Neural progenitor cell (in vitro differentiated cells): ENCODE data around the gene ARHGEF4. TPM values are rescaled to one million over a fixed set of nuclear protein-coding genes. Genes with fewer than 3 reads are reported as not detected.

Source experiments
- DNase-seq: peaks from one replicate; pipeline ENCODE4 v3.0.0-alpha.2; 2016; ENCODE audit warnings: low spot score
- H2AFZ ChIP-seq: fragments of 200-600 bp; sonication (generic); replicated peaks from 2 replicates; pipeline ENCODE4 v1.6.1; 2016; ENCODE audit warnings: antibody characterized with exemption
- H3F3A ChIP-seq: fragments of 200-600 bp; sonication (generic); 2 replicates; pipeline ENCODE4 v1.6.1; 2016; ENCODE audit warnings: antibody characterized with exemption, low read depth
- H3K27ac ChIP-seq: fragments of 200-600 bp; sonication (generic); 2 replicates; pipeline ENCODE4 v1.5.1; 2016; ENCODE audit warnings: mild to moderate bottlenecking
- H3K27me3 ChIP-seq: fragments of 200-600 bp; sonication (generic); 2 replicates; pipeline ENCODE4 v1.6.1; 2016; ENCODE audit warnings: mild to moderate bottlenecking, moderate library complexity
- H3K36me3 ChIP-seq: fragments of 200-600 bp; sonication (generic); 2 replicates; pipeline ENCODE4 v1.5.1; 2016
- H3K4me1 ChIP-seq: fragments of 200-600 bp; sonication (generic); 2 replicates; pipeline ENCODE4 v1.6.1; 2016; ENCODE audit warnings: mixed run types
- H3K4me2 ChIP-seq: fragments of 200-600 bp; sonication (generic); 2 replicates; pipeline ENCODE4 v1.6.1; 2016
- H3K4me3 ChIP-seq: fragments of 200-600 bp; sonication (generic); 2 replicates; pipeline ENCODE4 v1.5.1; 2016
- H3K79me2 ChIP-seq: fragments of 200-600 bp; sonication (generic); 2 replicates; pipeline ENCODE4 v1.6.1; 2016; ENCODE audit warnings: low read depth
- H3K9ac ChIP-seq: fragments of 200-600 bp; sonication (generic); 2 replicates; pipeline ENCODE4 v1.6.1; 2016
- H3K9me3 ChIP-seq: fragments of 200-600 bp; sonication (generic); 2 replicates; pipeline ENCODE4 v1.5.1; 2016; ENCODE audit warnings: low read depth
- H4K20me1 ChIP-seq: fragments of 200-600 bp; sonication (generic); 2 replicates; pipeline ENCODE4 v1.6.1; 2016; ENCODE audit warnings: low read depth
- H3K27ac Mint-ChIP-seq: 3 replicates; pipeline ENCODE4 v1.8.0; 2021; ENCODE audit warnings: mixed read lengths
- H3K27me3 Mint-ChIP-seq: 2 replicates; pipeline ENCODE4 v1.8.0; 2022; ENCODE audit warnings: low read depth, mild to moderate bottlenecking, inconsistent platforms, moderate library complexity, mixed read lengths; ENCODE audit not compliant: insufficient read depth
- H3K36me3 Mint-ChIP-seq: 3 replicates; pipeline ENCODE4 v1.8.0; 2021; ENCODE audit warnings: mixed read lengths
- H3K4me1 Mint-ChIP-seq: 3 replicates; pipeline ENCODE4 v1.8.0; 2021; ENCODE audit warnings: mixed read lengths
- H3K4me3 Mint-ChIP-seq: 3 replicates; pipeline ENCODE4 v1.8.0; 2021; ENCODE audit warnings: mild to moderate bottlenecking, moderate library complexity, mixed read lengths
- H3K9me3 Mint-ChIP-seq: 3 replicates; pipeline ENCODE4 v1.8.0; 2020; ENCODE audit warnings: mixed read lengths
- CTCF ChIP-seq: fragments of 200-600 bp; sonication (generic); IDR thresholded peaks from 2 replicates; pipeline ENCODE4 v1.5.1; 2017; ENCODE audit warnings: antibody characterized with exemption, mild to moderate bottlenecking
- EZH2 ChIP-seq: fragments of 200-600 bp; sonication (generic); IDR thresholded peaks from 2 replicates; pipeline ENCODE4 v1.6.1; 2017; ENCODE audit warnings: antibody characterized with exemption, mild to moderate bottlenecking, moderate library complexity
- EZH2phosphoT487 ChIP-seq: fragments of 200-600 bp; sonication (generic); IDR thresholded peaks from 2 replicates; pipeline ENCODE4 v1.6.1; 2017; ENCODE audit warnings: antibody characterized with exemption
- total RNA-seq: library from RNA; depleted of rRNA; stranded (reverse); fragments of >200 nt; gene quantifications from 2 replicates; pipeline ENCODE4 v1.2.3, GENCODE V29; 2015; ENCODE audit warnings: low replicate concordance

The ARHGEF4 gene
- total RNA-seq, 1 donor from 2014 or later: 22.8 TPM

DNA sequence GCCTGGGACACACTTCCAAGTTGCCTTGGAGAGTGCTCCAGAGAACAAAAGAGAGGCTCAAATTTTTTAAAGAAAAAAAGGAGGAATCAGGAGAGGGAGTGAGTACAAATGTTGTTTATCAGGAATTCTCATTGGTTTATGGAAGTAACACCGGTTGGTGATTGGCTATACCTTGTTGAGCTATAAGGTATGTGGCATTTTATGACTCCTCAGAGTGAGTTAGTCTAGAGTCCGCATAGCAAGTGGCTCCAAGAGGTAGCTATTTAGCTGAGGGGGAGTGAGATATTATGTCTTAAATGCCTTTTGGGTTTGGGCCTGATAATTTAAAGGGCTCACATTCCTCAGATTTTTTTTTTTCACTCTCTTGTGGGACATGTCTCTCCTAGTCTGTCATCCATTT, 85.7 kb downstream of the ARHGEF4 start:
- no peak overlapping the region for H3K4me3 ChIP-seq
- H4K20me1 ChIP-seq: no peaks in the 10 kb centered on the region
- peaks cover 5% of the 10 kb centered on the region for H3K9me3 ChIP-seq
- H3K4me1 ChIP-seq: peaks cover 7% of the 10 kb centered on the region
- H3K27ac Mint-ChIP-seq: no peak overlapping the region
- no peaks in the 10 kb centered on the region for H3K36me3 Mint-ChIP-seq
- H3F3A ChIP-seq: peaks cover 2% of the 10 kb centered on the region
- no peak overlapping the region for H2AFZ ChIP-seq
- TF ChIP-seq EZH2 (no peak), CTCF (no peak), EZH2phosphoT487 (no peak)
- H3K9me3 Mint-ChIP-seq: peaks cover 7% of the 10 kb centered on the region
- no peaks in the 10 kb centered on the region for H3K79me2 ChIP-seq
- H3K27me3 Mint-ChIP-seq: peaks cover 2% of the 10 kb centered on the region
- H3K4me1 Mint-ChIP-seq: no peaks in the 10 kb centered on the region
- no peaks in the 10 kb centered on the region for H3K36me3 ChIP-seq
- DNase-seq: no peak
- no peak overlapping the region for H3K27ac ChIP-seq
- no peak overlapping the region for H3K4me3 Mint-ChIP-seq
- H3K9ac ChIP-seq: no peak overlapping the region
- no peaks in the 10 kb centered on the region for H3K27me3 ChIP-seq
- H3K4me2 ChIP-seq: no peak overlapping the region

- no peak for TF ChIP-seq EZH2
- TF ChIP-seq EZH2phosphoT487: no peak
- no peak for TF ChIP-seq CTCF
- H3K36me3 Mint-ChIP-seq: no peaks in the 10 kb centered on the region
- peaks cover 10% of the 10 kb centered on the region for H3K9me3 Mint-ChIP-seq
- no peak overlapping the region for H3K4me3 ChIP-seq
- H3K27ac Mint-ChIP-seq: no peak overlapping the region
- peaks cover 5% of the 10 kb centered on the region for H3K9me3 ChIP-seq
- peaks cover under 1% of the 10 kb centered on the region for H3K4me1 ChIP-seq
- no peaks in the 10 kb centered on the region for H4K20me1 ChIP-seq
- H3K4me1 Mint-ChIP-seq: no peaks in the 10 kb centered on the region
- no peaks in the 10 kb centered on the region for H3K79me2 ChIP-seq
- H3K27me3 ChIP-seq: no peaks in the 10 kb centered on the region
- H3K27ac ChIP-seq: no peak overlapping the region
- no peak overlapping the region for H3K9ac ChIP-seq
- no peak overlapping the region for H3K4me2 ChIP-seq
- no peak overlapping the region for H3K4me3 Mint-ChIP-seq
- no peak for DNase-seq
- no peaks in the 10 kb centered on the region for H3F3A ChIP-seq
- H3K36me3 ChIP-seq: no peaks in the 10 kb centered on the region
- H3K27me3 Mint-ChIP-seq: peaks cover 2% of the 10 kb centered on the region
- no peak overlapping the region for H2AFZ ChIP-seq
Measured at GRCh38 chr2:130928385-130928784, 91.7 kb downstream of the ARHGEF4 start.

- Histone ChIP-seq H3K4me2 (no peak overlapping the region), H4K20me1 (no peaks in the 10 kb centered on the region), H3F3A (no peaks in the 10 kb centered on the region), H3K36me3 (no peaks in the 10 kb centered on the region), H3K27me3 (no peaks in the 10 kb centered on the region), H3K27ac (no peak overlapping the region), H3K9ac (no peak overlapping the region), H3K4me1 (peaks cover 3% of the 10 kb centered on the region), H2AFZ (no peak overlapping the region), H3K4me3 (no peak overlapping the region), H3K79me2 (no peaks in the 10 kb centered on the region), H3K9me3 (peaks cover 5% of the 10 kb centered on the region)
- Mint-ChIP-seq H3K9me3 (peaks cover 16% of the 10 kb centered on the region), H3K4me3 (no peak overlapping the region), H3K36me3 (no peaks in the 10 kb centered on the region), H3K4me1 (no peaks in the 10 kb centered on the region), H3K27me3 (peaks cover 2% of the 10 kb centered on the region), H3K27ac (no peak overlapping the region)
- DNase-seq: no peak
- TF ChIP-seq EZH2 (no peak), EZH2phosphoT487 (no peak), CTCF (no peak)
Measured at GRCh38 chr2:130930740-130931659, 94.3 kb downstream of the ARHGEF4 start.
